Neural cell (in vitro differentiated cells): ENCODE data around the gene GPHN.

ENCODE experiments used
- CTCF ChIP-seq: fragments of 450-650 bp; IDR thresholded peaks from 2 replicates; pipeline ENCODE4 v1.5.1; 2014; ENCODE audit warnings: antibody characterized with exemption, mild to moderate bottlenecking, moderate library complexity; ENCODE audit not compliant: poor library complexity, severe bottlenecking
- EZH2 ChIP-seq: fragments of 200-600, 300-800 bp; shearing (Covaris generic), sonication (generic); IDR thresholded peaks from 2 replicates; pipeline ENCODE4 v1.6.1; 2014; ENCODE audit warnings: antibody characterized with exemption, low read length, borderline replicate concordance, mild to moderate bottlenecking; ENCODE audit not compliant: insufficient read depth, poor library complexity, severe bottlenecking
- POLR2AphosphoS5 ChIP-seq: IDR thresholded peaks from 2 replicates; pipeline ENCODE4 v1.6.1; 2012
- RAD21 ChIP-seq: fragments of 450-650 bp; conservative IDR thresholded peaks from 2 replicates; pipeline ENCODE4 v1.6.1; 2014; ENCODE audit warnings: antibody characterized with exemption, mild to moderate bottlenecking, moderate library complexity
- TAF1 ChIP-seq: IDR thresholded peaks from 2 replicates; pipeline ENCODE4 v1.6.1; 2012; ENCODE audit warnings: low read depth

GRCh38 chr14:66916421-66916820 lies 408.5 kb downstream of the GPHN start:
- no peak for TF ChIP-seq EZH2
- no peak for TF ChIP-seq CTCF
- TF ChIP-seq RAD21: no peak
- no peak for TF ChIP-seq POLR2AphosphoS5
- no peak for TF ChIP-seq TAF1
